Activated effector memory CD4-positive, alpha-beta T cell treated with anti-CD3 and anti-CD28 coated beads, Interleukin-2, amount 50 U/mL, for 16 hours (primary cell): Measurements from ENCODE around the gene ZNF862.

Source experiments
- DNase-seq: peaks from one replicate; pipeline ENCODE4 v3.0.0-alpha.2; 2020

ZNF862 gene

GRCh38 chr7:149811831-149812490 lies 26.2 kb upstream of the ZNF862 start:
- DNase-seq = no peak

- no peak for DNase-seq
These were observed 24.7 kb upstream of the ZNF862 start for GRCh38 chr7:149813254-149814035.

GRCh38 chr7:149814494-149814893 lies 23.7 kb upstream of the ZNF862 start:
- no peak for DNase-seq

- DNase-seq = no peak
These were observed 23.1 kb upstream of the ZNF862 start for GRCh38 chr7:149815121-149815520.

GRCh38 chr7:149815661-149816266 lies 22.4 kb upstream of the ZNF862 start:
- DNase-seq = no peak

GRCh38 chr7:149816267-149816751 lies 21.9 kb upstream of the ZNF862 start:
- no peak for DNase-seq

- DNase-seq = no peak
These were observed 21.4 kb upstream of the ZNF862 start for GRCh38 chr7:149816794-149817193.

GRCh38 chr7:149817301-149817771 lies 20.8 kb upstream of the ZNF862 start:
- no peak for DNase-seq

- no peak for DNase-seq
These were observed 20.2 kb upstream of the ZNF862 start for GRCh38 chr7:149817836-149818535.

GRCh38 chr7:149818536-149818840 lies 19.7 kb upstream of the ZNF862 start:
- DNase-seq = no peak

GRCh38 chr7:149819141-149819960 lies 18.8 kb upstream of the ZNF862 start:
- no peak for DNase-seq

GRCh38 chr7:149819961-149820340 lies 18.2 kb upstream of the ZNF862 start:
- DNase-seq = no peak

GRCh38 chr7:149820622-149821190 lies 17.5 kb upstream of the ZNF862 start:
- DNase-seq = no peak

- DNase-seq = no peak
These were observed 16.7 kb upstream of the ZNF862 start for GRCh38 chr7:149821191-149822148.

GRCh38 chr7:149822353-149822943 lies 15.7 kb upstream of the ZNF862 start:
- no peak for DNase-seq

GRCh38 chr7:149823191-149823630 lies 15.0 kb upstream of the ZNF862 start:
- DNase-seq = no peak

- no peak for DNase-seq
These were observed 14.5 kb upstream of the ZNF862 start for GRCh38 chr7:149823631-149824199.

- no peak for DNase-seq
These were observed 13.9 kb upstream of the ZNF862 start for GRCh38 chr7:149824301-149824741.

GRCh38 chr7:149824748-149825566 lies 13.2 kb upstream of the ZNF862 start:
- no peak for DNase-seq
